NCI-H128 (cell line): ENCODE results near the gene BCL3.

ENCODE experiments used
- DNase-seq: peaks from one replicate; lab custom pipeline; 2025; ENCODE audit not compliant: unreplicated experiment; lab: John Stamatoyannopoulos, UW

Gene BCL3

DNA sequence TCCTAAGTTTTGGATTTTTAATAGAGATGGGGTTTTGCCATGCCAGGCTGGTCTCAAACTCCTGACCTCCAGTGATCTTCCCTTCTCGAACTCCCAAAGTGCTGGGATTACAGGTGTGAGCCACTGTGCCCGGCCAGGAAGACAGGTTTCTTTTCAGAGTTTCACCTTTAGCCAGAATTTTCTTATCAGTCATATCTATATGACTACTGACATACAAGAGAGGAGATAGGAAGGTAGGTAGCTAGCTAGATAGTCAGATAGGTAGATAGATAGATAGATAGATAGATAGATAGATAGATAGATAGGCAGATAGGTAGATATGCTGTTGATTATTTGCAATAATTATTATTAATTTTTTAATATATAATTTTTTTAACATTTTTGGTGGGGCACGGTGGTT lies 36.8 kb downstream of the BCL3 start:
- DNase-seq, result no peak

DNA sequence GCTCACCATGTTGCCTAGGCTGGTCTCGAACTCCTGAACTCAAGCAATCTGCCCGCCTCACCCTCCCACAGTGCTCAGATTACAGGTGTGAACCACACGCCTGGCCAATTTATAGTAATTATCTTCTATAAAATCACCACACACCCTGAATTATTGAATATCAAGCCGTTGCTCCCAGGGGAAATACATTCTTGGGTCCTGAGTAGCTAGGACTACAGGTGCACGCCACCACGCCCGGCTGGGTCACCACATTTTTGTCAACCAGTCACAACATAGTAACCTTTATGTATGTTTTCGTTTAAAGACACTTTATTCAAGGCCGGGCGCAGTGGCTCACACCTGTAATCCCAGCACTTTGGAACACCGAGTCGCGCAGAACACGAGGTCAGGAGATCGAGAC lies 37.5 kb downstream of the BCL3 start:
- no peak for DNase-seq

DNA sequence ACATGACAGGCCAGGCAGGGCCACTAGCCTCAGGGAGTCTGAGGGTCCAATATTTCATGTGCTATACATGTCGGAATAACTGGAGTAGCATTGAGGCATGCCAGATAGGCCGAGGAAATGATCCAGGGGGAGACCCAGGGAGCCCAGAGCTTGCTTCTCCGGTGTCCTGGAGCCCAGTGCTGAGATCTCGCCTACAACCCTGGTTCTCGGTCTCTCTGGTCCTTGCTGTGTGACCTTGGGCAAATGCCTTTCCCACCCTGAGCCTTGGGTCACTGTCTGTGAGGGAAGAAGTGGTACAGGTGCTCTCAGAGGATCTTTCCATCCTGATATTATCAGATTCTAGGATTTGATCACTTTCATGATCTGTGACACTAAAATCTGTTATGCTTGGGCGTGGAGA lies 40.5 kb downstream of the BCL3 start:
- DNase-seq, result no peak

DNA sequence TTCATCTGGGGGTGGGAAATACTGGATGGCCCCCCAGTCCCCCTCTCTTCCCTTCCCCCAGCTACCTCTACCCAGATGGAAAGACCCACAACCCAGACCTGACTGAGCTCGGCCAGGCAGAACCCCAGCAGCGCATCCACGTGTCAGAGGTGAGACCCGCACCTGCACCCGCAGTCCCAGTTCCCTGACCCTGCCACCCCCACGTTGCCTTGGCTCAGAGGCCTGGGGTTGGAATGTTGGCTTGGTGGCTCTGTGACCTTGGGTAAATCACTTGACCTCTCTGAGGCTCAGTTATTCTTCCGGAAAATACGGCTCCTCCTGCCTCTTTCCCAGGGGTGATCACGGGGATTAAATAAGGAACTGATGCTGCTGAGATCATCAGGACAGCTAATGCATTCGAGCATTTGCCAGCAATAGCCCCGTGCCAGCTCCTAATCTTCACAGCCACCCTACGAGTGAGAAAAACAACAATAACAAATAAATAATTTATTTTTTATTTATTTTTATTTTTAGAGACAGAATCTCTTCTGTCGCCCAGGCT lies 41.5 kb downstream of the BCL3 start:
- no peak for DNase-seq

DNA sequence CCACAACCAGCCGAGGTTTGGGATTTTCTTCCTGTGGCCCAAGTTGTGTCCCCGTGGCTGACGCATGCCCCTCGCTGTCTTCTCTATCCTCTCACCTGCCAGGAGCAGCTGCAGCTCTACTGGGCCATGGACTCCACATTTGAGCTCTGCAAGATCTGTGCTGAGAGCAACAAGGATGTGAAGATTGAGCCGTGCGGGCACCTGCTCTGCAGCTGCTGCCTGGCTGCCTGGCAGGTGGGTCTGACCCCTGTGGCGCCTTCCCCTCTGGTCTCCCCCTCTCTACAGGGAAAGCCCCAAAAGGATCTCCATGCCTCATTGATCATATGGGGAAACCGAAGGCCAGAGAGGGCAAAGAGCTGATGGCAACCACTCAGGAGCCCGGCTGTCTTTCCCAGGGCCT lies 43.8 kb downstream of the BCL3 start:
- DNase-seq, result no peak

DNA sequence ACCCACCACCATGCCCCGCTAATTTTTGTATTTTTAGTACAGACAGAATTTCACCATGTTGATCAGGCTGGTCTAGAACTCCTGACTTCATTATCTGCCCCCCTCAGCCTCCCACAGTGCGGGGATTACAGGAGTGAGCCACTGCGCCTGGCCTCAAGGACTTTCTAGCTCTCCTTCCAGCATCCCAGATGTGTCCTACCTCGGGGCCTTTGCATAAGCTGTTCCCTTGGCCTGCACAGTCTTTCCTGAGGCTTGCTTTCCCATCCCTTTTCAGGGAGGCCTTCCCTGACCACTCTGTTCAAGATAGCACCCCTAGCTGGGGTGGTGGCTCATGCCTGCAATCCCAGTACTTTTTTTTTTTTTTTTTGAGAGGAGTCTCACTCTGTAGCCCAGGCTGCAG lies 46.1 kb downstream of the BCL3 start:
- DNase-seq, result no peak

DNA sequence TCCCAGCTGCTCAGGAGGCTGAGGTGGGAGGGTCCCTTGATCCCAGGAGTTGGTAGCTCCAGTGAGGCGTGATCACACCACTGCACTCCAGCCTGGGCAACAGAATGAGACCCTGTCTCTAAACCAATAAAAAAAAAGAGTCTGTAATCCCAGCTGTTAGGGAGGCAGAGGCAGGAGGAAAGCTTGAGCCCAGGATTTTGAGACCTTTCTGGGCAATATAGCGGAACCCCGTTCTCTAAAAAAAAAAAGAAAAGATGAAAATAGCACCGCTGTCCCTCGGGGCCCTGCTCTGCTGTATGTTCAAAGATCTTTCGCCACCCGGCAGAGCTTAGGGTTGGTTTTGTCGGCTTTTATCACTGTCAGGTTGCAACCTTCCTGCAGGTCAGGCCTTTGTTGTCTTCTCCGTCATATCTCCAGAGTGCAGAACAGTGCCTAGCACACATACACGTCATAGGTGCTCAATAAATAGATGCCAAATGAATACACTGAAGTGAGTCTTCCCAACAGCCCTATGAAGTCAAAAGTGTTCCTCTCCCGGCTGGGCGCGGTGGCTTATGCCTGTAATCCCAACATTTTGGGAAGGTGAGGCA lies 47.0 kb downstream of the BCL3 start:
- no peak for DNase-seq

DNA sequence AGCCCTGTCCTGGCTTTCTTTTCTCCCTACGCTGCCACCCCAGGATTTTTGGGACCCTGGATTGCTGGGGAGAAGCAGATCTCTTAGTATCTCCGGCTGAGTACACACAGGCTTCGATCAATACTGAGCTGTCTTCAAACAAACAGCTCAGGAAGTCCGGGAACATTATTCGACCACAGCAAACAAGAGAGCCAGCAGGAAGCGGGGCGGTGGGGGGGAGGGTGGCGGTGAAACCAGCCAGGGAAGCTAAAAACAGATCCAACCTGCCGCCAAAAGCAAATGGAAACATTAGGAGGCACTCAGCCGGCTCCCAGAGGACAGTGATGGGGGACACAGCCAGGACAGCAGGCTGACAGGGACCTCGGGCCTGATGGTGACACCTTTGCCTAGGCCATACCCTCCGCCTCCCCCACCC lies 48.2 kb downstream of the BCL3 start:
- DNase-seq, result no peak

DNA sequence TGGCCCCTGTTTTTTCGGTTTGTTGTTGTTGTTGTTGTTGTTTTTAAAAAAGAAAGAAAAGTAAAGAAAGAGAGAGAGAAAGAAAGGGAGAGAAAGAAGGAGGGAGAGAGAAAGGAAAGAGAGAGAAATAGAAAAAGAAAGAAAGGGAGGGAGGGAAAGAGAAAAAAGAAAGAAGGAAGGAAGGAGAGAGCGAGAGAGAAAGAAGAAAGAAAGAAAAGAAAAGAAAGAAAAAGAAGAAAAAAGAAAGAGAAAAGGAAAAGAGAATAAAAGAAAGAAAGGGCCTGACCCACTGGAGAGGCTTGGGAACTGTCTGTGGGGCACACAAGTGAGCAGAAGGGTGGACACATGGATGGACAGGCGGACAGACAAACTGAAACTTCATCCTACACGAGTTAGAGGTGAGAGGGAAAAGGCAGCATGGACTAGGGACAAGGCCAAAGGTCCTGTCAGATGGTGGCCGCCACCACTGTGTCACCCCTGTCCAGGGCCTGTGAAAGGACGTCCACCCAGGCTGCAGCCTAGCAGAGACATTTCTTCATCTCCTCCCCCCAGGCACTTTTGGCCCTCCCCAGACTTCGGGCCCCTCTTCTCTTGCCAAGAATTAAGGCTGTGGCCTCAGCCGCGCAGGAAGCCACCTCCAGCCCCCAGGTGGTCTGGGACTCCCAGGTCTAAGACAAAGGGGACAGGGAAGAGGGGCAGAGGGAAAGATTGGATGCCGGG lies 51.3 kb downstream of the BCL3 start:
- DNase-seq, result no peak

DNA sequence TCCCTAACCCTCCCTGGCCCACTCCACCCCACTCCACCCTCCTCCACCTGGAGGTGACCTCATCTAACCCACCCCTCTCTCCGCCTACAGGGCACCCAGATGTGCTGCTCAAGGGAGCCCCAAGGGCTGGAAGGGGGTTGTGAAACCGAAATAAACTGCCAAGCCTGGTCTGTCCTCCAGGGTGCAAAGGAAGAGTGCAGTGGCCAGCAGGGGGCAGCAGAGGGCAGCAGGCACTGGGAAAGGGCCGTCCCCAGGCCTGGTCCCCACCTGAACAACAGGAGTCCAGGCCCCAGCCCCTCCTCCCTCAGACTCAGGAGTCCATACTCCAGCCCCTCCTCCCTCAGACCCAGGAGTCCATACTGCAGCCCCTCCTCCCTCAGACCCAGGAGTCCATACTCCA lies 52.0 kb downstream of the BCL3 start:
- peak; percentile 52 for DNase-seq

DNA sequence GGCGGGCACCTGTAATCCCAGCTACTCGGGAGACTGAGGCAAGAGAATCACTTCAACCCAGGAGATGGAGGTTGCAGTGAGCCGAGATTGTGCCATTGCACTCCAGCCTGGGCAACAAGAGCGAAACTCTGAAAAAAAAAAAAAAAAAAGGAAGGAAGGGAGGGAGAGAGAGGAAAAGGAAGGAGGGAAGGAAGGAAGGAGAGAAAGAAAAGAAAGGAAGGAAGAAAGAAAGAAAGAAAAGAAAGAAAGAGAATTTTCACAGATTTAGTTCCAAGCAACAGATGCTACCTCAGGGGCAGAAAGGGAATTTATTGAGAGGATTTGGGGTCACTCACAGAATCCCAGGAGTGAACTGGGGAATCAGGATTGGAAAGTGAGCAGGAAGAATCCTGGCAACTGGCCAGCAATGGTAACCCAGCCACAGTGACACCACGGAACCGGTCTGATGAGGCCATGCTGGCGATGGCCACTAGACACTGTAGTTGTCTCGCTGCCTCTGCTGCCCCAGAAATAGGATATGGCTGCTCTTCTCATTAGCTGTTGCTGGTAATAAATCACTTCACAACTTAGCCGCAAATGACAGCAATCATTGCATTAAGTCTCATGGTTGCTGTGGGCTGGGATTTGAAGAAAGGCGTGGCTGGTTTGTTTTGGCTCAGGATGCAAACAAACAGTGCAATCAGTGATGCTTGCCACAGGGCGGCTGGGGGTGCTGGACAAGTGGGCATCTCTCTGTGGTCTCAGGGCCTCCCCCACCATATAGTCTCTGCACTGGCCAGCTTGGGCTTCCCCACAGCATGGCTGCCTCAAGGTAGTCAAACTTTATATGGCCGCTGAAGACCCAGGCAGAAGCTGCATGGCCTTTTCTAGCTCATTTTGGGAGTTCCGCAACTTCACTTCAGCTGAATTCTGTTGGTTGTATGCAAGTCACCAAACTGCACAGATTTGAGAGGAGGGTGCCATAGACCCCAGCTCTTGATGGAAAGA lies 55.2 kb downstream of the BCL3 start:
- no peak for DNase-seq

DNA sequence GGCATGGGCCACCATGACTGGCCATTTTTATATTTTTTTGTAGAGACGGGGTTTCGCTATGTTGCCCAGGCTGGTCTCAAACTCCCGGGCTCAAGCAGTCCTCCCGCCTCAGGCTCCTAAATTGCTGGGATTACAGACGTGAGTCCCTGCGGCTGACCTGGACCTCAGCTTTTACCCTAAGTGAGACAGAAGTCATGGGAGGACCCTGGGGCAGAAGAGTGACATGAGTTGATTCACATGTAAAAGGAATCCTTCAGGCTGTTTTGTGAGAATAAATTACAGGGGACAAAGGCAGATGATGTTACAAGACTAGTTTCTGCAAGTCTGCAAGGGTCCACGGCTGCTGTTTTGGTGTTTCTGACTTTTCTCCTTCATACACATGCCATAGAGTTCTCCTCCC lies 57.8 kb downstream of the BCL3 start:
- DNase-seq, result no peak

DNA sequence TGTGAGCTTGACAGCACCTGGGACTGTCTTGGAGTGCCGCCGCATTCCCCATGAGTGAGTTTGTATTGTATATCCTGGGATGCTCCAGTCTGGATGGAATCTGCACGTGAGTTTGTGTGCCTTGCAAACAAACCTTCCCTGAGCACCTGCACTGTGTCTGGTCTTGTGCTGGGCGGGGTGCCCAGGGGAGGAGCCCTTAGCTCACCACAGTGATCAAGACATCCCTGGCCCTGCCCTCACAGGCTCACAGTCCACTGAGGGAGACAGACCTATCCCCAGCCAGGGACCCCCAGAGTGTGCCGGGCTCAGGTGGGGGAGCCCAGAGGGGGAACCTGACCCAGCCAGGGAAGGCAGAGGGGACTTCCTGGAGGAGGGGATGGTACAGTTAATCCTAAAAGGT lies 58.7 kb downstream of the BCL3 start:
- DNase-seq, result no peak

DNA sequence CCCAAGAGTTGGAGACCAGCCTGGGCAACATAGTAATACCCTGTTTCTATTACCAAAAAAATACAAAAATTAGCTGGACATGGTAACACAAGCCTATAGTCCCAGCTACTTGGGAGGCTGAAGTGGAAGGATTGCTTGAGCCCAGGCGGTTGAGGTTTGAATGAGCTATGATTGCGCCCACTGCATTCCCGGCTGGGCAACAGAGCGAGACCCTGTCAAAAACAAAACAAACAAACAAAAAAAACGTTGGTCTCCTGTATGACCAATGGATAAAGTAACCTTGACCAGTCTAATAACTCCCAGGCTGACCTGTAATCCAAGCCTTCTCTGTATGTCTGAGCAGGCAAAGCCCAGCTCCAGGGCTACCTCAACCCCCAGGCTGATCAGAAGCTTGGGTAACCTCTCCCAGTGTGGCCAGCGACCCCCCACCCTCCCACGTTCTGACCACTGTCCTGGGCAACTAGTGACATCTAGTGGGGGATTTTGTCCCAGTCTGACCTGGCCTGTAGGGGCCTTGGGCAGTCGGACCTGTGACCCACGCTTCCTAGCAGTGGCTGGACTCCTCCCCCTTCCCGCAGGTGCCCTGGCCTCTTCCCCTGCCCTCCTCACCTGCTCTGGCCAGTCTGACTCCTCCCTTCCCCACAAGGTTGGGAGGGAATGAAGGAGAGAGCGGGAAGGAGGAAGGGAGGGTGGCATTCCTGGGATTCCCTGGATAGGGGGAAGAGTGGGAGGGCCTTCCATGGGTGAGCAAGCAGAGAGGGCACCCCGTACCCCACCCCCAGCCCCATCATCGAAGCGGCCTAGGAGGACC lies 59.3 kb downstream of the BCL3 start:
- no peak for DNase-seq

DNA sequence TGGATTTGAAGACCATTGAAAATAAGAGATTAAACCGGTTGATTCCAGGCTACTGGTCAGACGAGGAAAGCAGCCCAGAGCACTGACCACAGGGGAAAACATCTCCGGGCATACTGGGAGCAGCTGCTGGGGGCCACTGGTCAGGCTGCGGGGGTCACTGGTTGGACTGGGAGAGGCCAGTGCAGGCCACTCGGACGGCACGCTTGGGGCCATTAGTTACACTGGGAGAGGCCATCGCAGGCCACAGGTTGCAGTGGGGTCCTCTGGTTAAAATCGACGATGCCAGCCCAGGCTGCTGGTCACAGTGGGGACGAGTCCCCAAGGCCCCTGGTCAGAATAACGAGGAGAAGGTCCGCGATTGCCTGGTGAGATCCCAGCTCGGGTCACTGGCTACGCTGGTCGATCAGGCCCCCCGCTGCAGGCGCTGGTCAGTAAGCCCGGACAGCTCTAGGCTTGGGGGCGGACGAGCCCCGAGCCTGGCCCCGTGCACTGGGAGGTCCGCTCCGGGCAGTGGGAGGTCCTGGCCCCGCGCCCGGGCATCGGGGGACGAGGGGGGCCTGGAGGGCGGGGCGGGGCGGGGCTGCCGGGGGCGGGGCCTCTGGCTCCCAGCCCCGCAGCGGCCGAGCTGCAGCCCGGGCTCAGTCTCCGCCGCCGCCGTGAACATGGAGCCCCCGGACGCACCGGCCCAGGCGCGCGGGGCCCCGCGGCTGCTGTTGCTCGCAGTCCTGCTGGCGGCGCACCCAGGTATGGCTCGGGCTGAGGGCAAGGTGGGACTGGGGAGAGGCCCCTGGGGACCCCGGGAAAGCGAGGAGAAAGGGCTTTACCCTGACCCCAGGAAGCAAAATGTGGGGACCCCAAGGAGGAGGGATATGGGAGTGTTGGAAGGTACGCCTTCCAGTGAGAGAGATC lies 60.2 kb downstream of the BCL3 start, which contains the start of gene BCAM:
Gene BCAM, plus strand, starts transcription at position 641 of the 909 bp plus-strand sequence. Its CDS starts 22 bp downstream, at position 663.
- no peak for DNase-seq
